Panc1 (cell line): ENCODE results near the gene PRKCQ. TPM values are rescaled to one million over a fixed set of nuclear protein-coding genes. Genes with fewer than 3 reads are reported as not detected.

Source experiments
- ATAC-seq: fragments of 200-7000 bp; cut with Tn5 transposase; 2 replicates; pipeline ENCODE4 v1.9.1; 2020; ENCODE audit warnings: mild to moderate bottlenecking, moderate library complexity
- BruUV-seq: library from RNA; stranded (reverse); fragments of 400-500 nt; replicated peaks from 2 replicates; lab custom pipeline; 2021; lab: Mats Ljungman, UMichigan
- CTCF ChIA-PET: fragments of 300-600 bp; sonication (Branson Sonifier 250); formaldehyde crosslinking; loops from one replicate; lab custom pipeline; 2022; ENCODE audit warnings: antibody characterized with exemption; lab: Charles Lee
- POLR2A ChIA-PET: fragments of 300-600 bp; sonication (Branson Sonifier 250); formaldehyde crosslinking; loops from one replicate; lab custom pipeline; 2022; ENCODE audit warnings: antibody characterized with exemption; lab: Charles Lee
- DNase-seq: peaks from one replicate; pipeline ENCODE4 v3.0.0-alpha.2; 2010; ENCODE audit warnings: low read depth, low spot score
- H3K27ac ChIP-seq: 2 replicates; pipeline ENCODE4 v1.5.1; 2011; ENCODE audit warnings: mild to moderate bottlenecking, low read length, inconsistent platforms
- H3K27me3 ChIP-seq: fragments of 200-500 bp; sonication (Bioruptor generic); 2 replicates; pipeline ENCODE4 v1.6.0; 2014; ENCODE audit warnings: low read length, inconsistent platforms; ENCODE audit not compliant: control insufficient read depth, insufficient read depth
- H3K36me3 ChIP-seq: fragments of 200-500 bp; sonication (Bioruptor generic); 2 replicates; pipeline ENCODE4 v1.5.1; 2014; ENCODE audit warnings: inconsistent platforms, mild to moderate bottlenecking, low read length, moderate library complexity; ENCODE audit not compliant: control insufficient read depth, insufficient read depth
- H3K4me1 ChIP-seq: 2 replicates; pipeline ENCODE4 v1.5.1; 2011; ENCODE audit warnings: inconsistent platforms, mild to moderate bottlenecking, low read length, moderate library complexity; ENCODE audit not compliant: control insufficient read depth, insufficient read depth
- H3K4me3 ChIP-seq, 2 experiments: 2 replicates each; pipeline ENCODE4 v1.5.1; 2011 to 2012; ENCODE audit warnings: low read depth in 2 of 2, low read length in 2 of 2, mild to moderate bottlenecking in 2 of 2, inconsistent platforms in 1 of 2, moderate library complexity in 1 of 2
- H3K9me3 ChIP-seq: fragments of 200-500 bp; sonication (Bioruptor generic); 2 replicates; pipeline ENCODE4 v1.5.1; 2014; ENCODE audit warnings: low read depth, mild to moderate bottlenecking, inconsistent platforms, low read length, moderate library complexity; ENCODE audit not compliant: control insufficient read depth, insufficient read depth
- POLR2AphosphoS5 ChIP-seq: IDR thresholded peaks from 2 replicates; pipeline ENCODE4 v1.6.1; 2012; ENCODE audit warnings: mild to moderate bottlenecking, low read depth, low read length, moderate library complexity
- REST ChIP-seq, 2 experiments: IDR thresholded peaks; 2 replicates each; pipeline ENCODE4 v1.6.1; 2011 to 2012; ENCODE audit warnings: low read depth in 2 of 2, control low read depth in 1 of 2, low read length in 1 of 2, mild to moderate bottlenecking in 1 of 2, moderate library complexity in 1 of 2; ENCODE audit not compliant: insufficient read depth in 1 of 2
- SIN3A ChIP-seq: IDR thresholded peaks from 2 replicates; pipeline ENCODE4 v1.6.1; 2012; ENCODE audit warnings: low read depth, mild to moderate bottlenecking, low read length, moderate library complexity, borderline replicate concordance; ENCODE audit not compliant: insufficient read depth
- TCF7L2 ChIP-seq: IDR thresholded peaks from 2 replicates; pipeline ENCODE4 v1.6.1; 2011; ENCODE audit warnings: mild to moderate bottlenecking, low read depth, low read length, inconsistent platforms
- in situ Hi-C: cut with HindIII; loops from 2 replicates; pipeline ENCODE4 v1.10.0; 2016; ENCODE audit warnings: low sequenced_read_pairs, low pct_unique_long_range_greater_than_20kb
- intact Hi-C: fragments of 100-400 bp; cut with micrococcal nuclease; formaldehyde crosslinking; loops from one replicate; pipeline ENCODE4 v1.10.0; 2022; ENCODE audit not compliant: unreplicated experiment
- total RNA-seq: library from RNA; stranded (reverse); gene quantifications from one replicate; pipeline ENCODE4 v1.2.1, GENCODE V29; 2021; ENCODE audit not compliant: unreplicated experiment
- TF ChIP-seq, protein P1 (sequence below): fragments of 450-650 bp; IDR thresholded peaks from 2 replicates; pipeline ENCODE4 v1.5.1; 2017; ENCODE audit warnings: mild to moderate bottlenecking

The PRKCQ gene
- total RNA-seq, 1 experiment from 2014 or later, result 0.23 TPM

DNA sequence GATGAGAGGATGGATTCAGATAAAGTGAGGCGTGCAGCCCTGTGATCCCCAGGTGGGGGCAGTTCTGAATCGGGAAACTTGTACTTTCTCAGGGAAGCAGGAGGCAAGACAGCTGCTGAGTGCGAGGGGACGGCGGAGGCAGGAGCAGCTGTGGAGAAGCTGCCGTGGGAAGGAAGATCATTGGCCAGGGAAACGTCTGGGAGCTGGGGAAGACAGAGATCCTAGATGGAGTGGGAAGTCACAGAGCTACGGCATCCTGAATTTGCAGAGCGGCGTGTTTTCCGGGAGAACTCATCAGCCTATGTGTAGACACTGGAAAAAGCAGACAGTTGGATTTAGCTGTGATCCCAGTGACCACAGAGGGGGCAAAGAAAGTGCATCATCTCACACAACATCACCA, 9.2 kb downstream of the PRKCQ start:
- Histone ChIP-seq H3K4me3 (no peak overlapping the region), H3K27ac (no peak overlapping the region), H3K27me3 (no peaks in the 10 kb centered on the region), H3K9me3 (no peaks in the 10 kb centered on the region), H3K4me1 (no peaks in the 10 kb centered on the region), H3K36me3 (no peaks in the 10 kb centered on the region)
- in situ Hi-C loops (no loop called here), intact Hi-C loops (no loop called here)
- ATAC-seq (no peak), DNase-seq (no peak)
- TF ChIP-seq, protein P1, sequence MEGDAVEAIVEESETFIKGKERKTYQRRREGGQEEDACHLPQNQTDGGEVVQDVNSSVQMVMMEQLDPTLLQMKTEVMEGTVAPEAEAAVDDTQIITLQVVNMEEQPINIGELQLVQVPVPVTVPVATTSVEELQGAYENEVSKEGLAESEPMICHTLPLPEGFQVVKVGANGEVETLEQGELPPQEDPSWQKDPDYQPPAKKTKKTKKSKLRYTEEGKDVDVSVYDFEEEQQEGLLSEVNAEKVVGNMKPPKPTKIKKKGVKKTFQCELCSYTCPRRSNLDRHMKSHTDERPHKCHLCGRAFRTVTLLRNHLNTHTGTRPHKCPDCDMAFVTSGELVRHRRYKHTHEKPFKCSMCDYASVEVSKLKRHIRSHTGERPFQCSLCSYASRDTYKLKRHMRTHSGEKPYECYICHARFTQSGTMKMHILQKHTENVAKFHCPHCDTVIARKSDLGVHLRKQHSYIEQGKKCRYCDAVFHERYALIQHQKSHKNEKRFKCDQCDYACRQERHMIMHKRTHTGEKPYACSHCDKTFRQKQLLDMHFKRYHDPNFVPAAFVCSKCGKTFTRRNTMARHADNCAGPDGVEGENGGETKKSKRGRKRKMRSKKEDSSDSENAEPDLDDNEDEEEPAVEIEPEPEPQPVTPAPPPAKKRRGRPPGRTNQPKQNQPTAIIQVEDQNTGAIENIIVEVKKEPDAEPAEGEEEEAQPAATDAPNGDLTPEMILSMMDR, result no peak
- TF ChIP-seq POLR2AphosphoS5, result no peak
- TF ChIP-seq REST (IDR thresholded peaks at IDR 0.05; ENCODE audit: insufficient read depth in 1 of 2, low read depth in 2 of 2, low read length in 1 of 2), result no peak
- TF ChIP-seq SIN3A, result no peak
- no peak for TF ChIP-seq TCF7L2
- ChIA-PET POLR2A (no interaction called here), CTCF (no interaction called here)
- no TSS peak for BruUV-seq

GRCh38 chr10:6569259-6569658, 10.8 kb downstream of the PRKCQ start:
- TF ChIP-seq REST (IDR thresholded peaks at IDR 0.05; ENCODE audit: insufficient read depth in 1 of 2, low read depth in 2 of 2, low read length in 1 of 2) (no peak), SIN3A (no peak), POLR2AphosphoS5 (no peak)
- TF ChIP-seq, protein P1, result no peak
- Histone ChIP-seq H3K9me3 (no peaks in the 10 kb centered on the region), H3K4me3 (no peak overlapping the region), H3K27ac (no peak overlapping the region), H3K27me3 (peaks cover 4% of the 10 kb centered on the region; the same call in 1 of the 2 replicates), H3K4me1 (no peaks in the 10 kb centered on the region), H3K36me3 (no peaks in the 10 kb centered on the region)
- in situ Hi-C loops, result no loop called here
- intact Hi-C loops, result no loop called here
- no peak for ATAC-seq
- no TSS peak for BruUV-seq
- ChIA-PET POLR2A (no interaction called here), CTCF (no interaction called here)
- no peak for DNase-seq
